Smooth muscle cell (in vitro differentiated cells): ENCODE results near the gene NKX6-2. TPM values are rescaled to one million over a fixed set of nuclear protein-coding genes. Genes with fewer than 3 reads are reported as not detected.

ENCODE experiments used
- DNase-seq: peaks from one replicate; lab custom pipeline; 2025; ENCODE audit not compliant: unreplicated experiment; lab: John Stamatoyannopoulos, UW
- H2AFZ ChIP-seq: fragments of 200-600 bp; sonication (generic); 2 replicates; pipeline ENCODE4 v1.6.0; 2016; ENCODE audit warnings: antibody characterized with exemption, low read depth, mild to moderate bottlenecking
- H3F3A ChIP-seq: fragments of 200-600 bp; sonication (generic); 2 replicates; pipeline ENCODE4 v1.6.0; 2017; ENCODE audit warnings: antibody characterized with exemption, low read depth
- H3K27ac ChIP-seq: fragments of 200-600 bp; sonication (generic); 2 replicates; pipeline ENCODE4 v1.5.1; 2016; ENCODE audit warnings: low read depth, mild to moderate bottlenecking
- H3K27me3 ChIP-seq: fragments of 200-600 bp; sonication (generic); 2 replicates; pipeline ENCODE4 v1.6.1; 2016; ENCODE audit warnings: low read depth, mild to moderate bottlenecking
- H3K36me3 ChIP-seq: fragments of 200-600 bp; sonication (generic); 2 replicates; pipeline ENCODE4 v1.5.1; 2016; ENCODE audit warnings: low read depth
- H3K4me1 ChIP-seq: fragments of 200-600 bp; sonication (generic); 2 replicates; pipeline ENCODE4 v1.5.1; 2016; ENCODE audit warnings: low read depth
- H3K4me2 ChIP-seq: fragments of 200-600 bp; sonication (generic); 2 replicates; pipeline ENCODE4 v1.6.0; 2016; ENCODE audit warnings: mild to moderate bottlenecking
- H3K4me3 ChIP-seq: fragments of 200-600 bp; sonication (generic); 2 replicates; pipeline ENCODE4 v1.5.1; 2016; ENCODE audit warnings: mild to moderate bottlenecking
- H3K79me2 ChIP-seq: fragments of 200-600 bp; sonication (generic); 2 replicates; pipeline ENCODE4 v1.6.0; 2016; ENCODE audit warnings: low read depth, mild to moderate bottlenecking
- H3K9ac ChIP-seq: fragments of 200-600 bp; sonication (generic); 2 replicates; pipeline ENCODE4 v1.6.0; 2016; ENCODE audit warnings: low read depth
- H3K9me3 ChIP-seq: fragments of 200-600 bp; sonication (generic); replicated peaks from 2 replicates; pipeline ENCODE4 v1.5.1; 2016; ENCODE audit warnings: low read depth
- H4K20me1 ChIP-seq: fragments of 200-600 bp; sonication (generic); 2 replicates; pipeline ENCODE4 v1.6.0; 2016; ENCODE audit warnings: low read depth
- WGBS: methylation state at CpG from one replicate; pipeline ENCODE4 v1.1.7; 2016; ENCODE audit warnings: low lambda C conversion rate; 5-methylcytosine and 5-hydroxymethylcytosine counted together
- polyA plus RNA-seq: library from polyadenylated mRNA; unstranded; fragments of >200 nt; fragmentation: Nextera tagmentation; extraction: Ambion mirVana; gene quantifications from 2 replicates; pipeline ENCODE4 v1.2.1, GENCODE V29; 2016
- total RNA-seq: library from RNA; depleted of rRNA; stranded (reverse); fragments of >200 nt; gene quantifications from 2 replicates; pipeline ENCODE4 v1.2.3, GENCODE V29; 2014
- TF ChIP-seq, protein P1 (sequence below): fragments of 200-600 bp; sonication (generic); IDR thresholded peaks from 2 replicates; pipeline ENCODE4 v1.5.1; 2017; ENCODE audit warnings: borderline replicate concordance, mild to moderate bottlenecking, antibody characterized with exemption; ENCODE audit not compliant: insufficient read depth, poor library complexity, severe bottlenecking

The NKX6-2 gene
- total and polyA plus RNA-seq, 2 experiments from 2014 or later: 12.7 TPM; not detected in 1

DNA sequence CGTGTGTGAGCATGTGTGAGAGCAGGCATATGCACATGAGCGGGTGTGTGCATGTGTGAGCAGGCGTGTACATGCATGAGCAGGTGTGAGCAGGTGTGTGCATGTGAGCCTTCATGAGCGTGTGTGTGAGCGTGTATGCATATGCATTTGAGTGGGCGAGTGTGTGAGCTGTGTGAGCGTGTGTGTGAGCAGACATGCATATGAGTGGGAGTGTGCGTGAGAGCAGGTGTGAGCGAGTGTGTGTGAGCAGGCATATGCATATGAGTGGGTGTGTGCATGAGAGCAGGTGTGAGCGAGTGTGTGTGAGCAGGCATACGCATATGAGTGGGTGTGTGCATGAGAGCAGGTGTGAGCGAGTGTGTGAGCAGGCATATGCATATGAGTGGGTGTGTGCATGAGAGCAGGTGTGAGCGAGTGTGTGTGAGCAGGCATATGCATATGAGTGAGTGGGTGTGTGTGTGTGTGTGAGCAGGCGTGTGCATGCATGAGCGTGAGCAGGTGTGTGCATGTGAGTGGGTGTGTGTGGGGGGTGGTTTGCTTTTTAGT is 30.7 kb downstream of the NKX6-2 start:
- Histone ChIP-seq H3K9me3 (no peaks in the 10 kb centered on the region), H3K4me1 (no peaks in the 10 kb centered on the region), H3F3A (no peaks in the 10 kb centered on the region), H4K20me1 (no peaks in the 10 kb centered on the region), H3K27ac (no peak overlapping the region), H3K79me2 (no peaks in the 10 kb centered on the region), H2AFZ (no peak overlapping the region), H3K9ac (no peak overlapping the region), H3K27me3 (no peaks in the 10 kb centered on the region), H3K4me2 (no peak overlapping the region), H3K4me3 (no peak overlapping the region), H3K36me3 (no peaks in the 10 kb centered on the region)
- TF ChIP-seq, protein P1, sequence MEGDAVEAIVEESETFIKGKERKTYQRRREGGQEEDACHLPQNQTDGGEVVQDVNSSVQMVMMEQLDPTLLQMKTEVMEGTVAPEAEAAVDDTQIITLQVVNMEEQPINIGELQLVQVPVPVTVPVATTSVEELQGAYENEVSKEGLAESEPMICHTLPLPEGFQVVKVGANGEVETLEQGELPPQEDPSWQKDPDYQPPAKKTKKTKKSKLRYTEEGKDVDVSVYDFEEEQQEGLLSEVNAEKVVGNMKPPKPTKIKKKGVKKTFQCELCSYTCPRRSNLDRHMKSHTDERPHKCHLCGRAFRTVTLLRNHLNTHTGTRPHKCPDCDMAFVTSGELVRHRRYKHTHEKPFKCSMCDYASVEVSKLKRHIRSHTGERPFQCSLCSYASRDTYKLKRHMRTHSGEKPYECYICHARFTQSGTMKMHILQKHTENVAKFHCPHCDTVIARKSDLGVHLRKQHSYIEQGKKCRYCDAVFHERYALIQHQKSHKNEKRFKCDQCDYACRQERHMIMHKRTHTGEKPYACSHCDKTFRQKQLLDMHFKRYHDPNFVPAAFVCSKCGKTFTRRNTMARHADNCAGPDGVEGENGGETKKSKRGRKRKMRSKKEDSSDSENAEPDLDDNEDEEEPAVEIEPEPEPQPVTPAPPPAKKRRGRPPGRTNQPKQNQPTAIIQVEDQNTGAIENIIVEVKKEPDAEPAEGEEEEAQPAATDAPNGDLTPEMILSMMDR: no peak
- WGBS: over 99% methylated on average over 15 of the region's 15 CpGs
- no peak for DNase-seq

DNA sequence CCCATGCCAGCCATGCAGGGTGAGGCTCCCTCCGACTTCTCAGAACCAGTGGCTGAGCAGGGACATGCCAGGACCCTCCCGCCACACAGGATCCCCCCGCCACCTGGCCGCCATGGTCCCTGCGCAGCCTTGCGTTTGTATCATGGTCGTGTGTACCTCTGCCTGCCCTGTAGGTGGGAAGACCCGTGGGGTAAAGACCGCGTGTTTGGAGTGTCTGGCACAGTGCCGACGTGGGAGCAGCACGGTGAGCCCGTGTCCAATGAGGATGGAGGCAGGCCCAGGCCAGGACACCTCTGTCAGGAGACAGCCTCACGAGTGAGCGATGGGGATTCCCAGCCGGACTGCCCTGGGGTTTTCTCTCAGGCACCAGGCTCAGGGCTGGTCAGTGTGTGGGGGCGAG is 31.9 kb downstream of the NKX6-2 start:
- no peak for DNase-seq
- H3K4me2 ChIP-seq: no peak overlapping the region
- no peaks in the 10 kb centered on the region for H3K4me1 ChIP-seq
- no peaks in the 10 kb centered on the region for H3K36me3 ChIP-seq
- no peaks in the 10 kb centered on the region for H3K27me3 ChIP-seq
- H3F3A ChIP-seq: no peaks in the 10 kb centered on the region
- no peaks in the 10 kb centered on the region for H3K9me3 ChIP-seq
- H3K79me2 ChIP-seq: no peaks in the 10 kb centered on the region
- no peak overlapping the region for H3K4me3 ChIP-seq
- H2AFZ ChIP-seq: no peak overlapping the region
- peaks cover under 1% of the 10 kb centered on the region for H4K20me1 ChIP-seq
- 95% methylated on average over 18 of the region's 18 CpGs for WGBS
- TF ChIP-seq, protein P1: no peak
- H3K9ac ChIP-seq: no peak overlapping the region
- H3K27ac ChIP-seq: no peak overlapping the region

DNA sequence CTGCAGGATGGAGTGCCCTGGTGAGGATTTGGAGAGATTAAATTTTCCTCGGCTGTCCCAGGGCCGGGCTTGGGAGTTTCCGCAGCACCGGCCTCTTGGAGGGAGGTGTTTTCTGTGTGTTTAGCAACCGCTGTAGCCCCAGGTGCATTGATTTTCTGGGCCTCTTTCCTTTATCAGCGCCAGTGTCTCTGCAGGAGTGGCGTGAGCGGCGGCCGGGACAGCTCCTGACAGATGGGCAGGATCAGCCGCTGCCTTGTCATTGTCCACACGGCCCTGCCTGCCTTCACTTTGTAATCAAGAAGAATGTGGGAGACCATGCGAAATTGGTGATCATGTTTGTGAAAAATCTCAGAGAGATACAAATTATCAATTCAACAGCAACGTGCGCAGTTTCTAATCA is 32.4 kb downstream of the NKX6-2 start:
- Histone ChIP-seq H3K4me1 (no peaks in the 10 kb centered on the region), H2AFZ (no peak overlapping the region), H3K4me3 (no peak overlapping the region), H3K36me3 (no peaks in the 10 kb centered on the region), H3K79me2 (no peaks in the 10 kb centered on the region), H4K20me1 (peaks cover 5% of the 10 kb centered on the region), H3K4me2 (no peak overlapping the region), H3F3A (no peaks in the 10 kb centered on the region), H3K27me3 (no peaks in the 10 kb centered on the region), H3K9me3 (no peaks in the 10 kb centered on the region), H3K27ac (no peak overlapping the region), H3K9ac (no peak overlapping the region)
- DNase-seq: no peak
- WGBS: 95% methylated on average over 15 of the region's 15 CpGs
- TF ChIP-seq, protein P1: no peak

DNA sequence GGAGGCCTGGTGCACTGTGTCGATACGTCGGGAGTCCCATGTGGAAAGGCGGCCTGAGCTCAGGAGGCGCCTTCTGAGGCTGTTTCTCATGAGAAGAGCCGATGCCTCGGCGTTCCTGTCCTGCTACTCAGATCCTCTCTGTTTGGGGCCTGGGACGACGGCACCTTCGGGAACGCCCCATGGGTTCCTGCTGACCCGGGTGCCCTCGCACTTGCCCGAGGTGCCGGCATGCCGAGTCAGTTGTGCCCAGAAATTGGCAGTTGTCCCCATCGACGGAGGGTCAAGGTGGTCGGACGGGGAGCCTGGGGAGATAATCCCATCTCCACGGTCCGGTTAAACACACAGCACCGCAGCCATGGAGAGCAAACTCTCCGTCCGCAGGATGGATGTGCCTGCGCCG is 33.0 kb downstream of the NKX6-2 start:
- 98% methylated on average over 28 of the region's 28 CpGs for WGBS

More for the DNA sequence above, 33.0 kb downstream of the NKX6-2 start:
- H3F3A ChIP-seq: no peaks in the 10 kb centered on the region
- no peaks in the 10 kb centered on the region for H3K27me3 ChIP-seq
- no peaks in the 10 kb centered on the region for H3K36me3 ChIP-seq
- H3K79me2 ChIP-seq: no peaks in the 10 kb centered on the region
- no peak overlapping the region for H3K4me3 ChIP-seq
- H3K9me3 ChIP-seq: no peaks in the 10 kb centered on the region
- H3K4me2 ChIP-seq: no peak overlapping the region
- peaks cover 11% of the 10 kb centered on the region for H4K20me1 ChIP-seq
- TF ChIP-seq, protein P1: no peak
- H3K4me1 ChIP-seq: no peaks in the 10 kb centered on the region
- H3K9ac ChIP-seq: no peak overlapping the region
- H3K27ac ChIP-seq: no peak overlapping the region
- H2AFZ ChIP-seq: no peak overlapping the region
- no peak for DNase-seq
